HG02973 (cell line): Measurements from ENCODE around the gene RGS2.

Experiments used
- ATAC-seq: cut with Tn5 transposase; IDR thresholded peaks from one replicate; pipeline ENCODE4 v1.9.1; 2021; ENCODE audit warnings: moderate library complexity; ENCODE audit not compliant: unreplicated experiment

The RGS2 gene

DNA sequence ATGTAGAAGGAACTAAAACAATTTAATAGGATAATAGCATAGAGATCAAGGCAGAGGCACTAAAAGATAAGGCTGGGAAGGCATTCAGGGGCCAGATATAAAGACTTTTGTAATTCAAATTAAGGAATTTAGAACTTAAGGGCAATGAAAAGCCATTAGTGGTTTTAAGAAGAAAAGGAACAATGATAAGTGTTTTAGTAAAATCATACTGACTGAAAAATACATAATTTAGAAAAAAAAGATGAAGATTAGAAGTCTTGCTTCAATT lies 14.1 kb upstream of the RGS2 start:
- ATAC-seq, result no peak

DNA sequence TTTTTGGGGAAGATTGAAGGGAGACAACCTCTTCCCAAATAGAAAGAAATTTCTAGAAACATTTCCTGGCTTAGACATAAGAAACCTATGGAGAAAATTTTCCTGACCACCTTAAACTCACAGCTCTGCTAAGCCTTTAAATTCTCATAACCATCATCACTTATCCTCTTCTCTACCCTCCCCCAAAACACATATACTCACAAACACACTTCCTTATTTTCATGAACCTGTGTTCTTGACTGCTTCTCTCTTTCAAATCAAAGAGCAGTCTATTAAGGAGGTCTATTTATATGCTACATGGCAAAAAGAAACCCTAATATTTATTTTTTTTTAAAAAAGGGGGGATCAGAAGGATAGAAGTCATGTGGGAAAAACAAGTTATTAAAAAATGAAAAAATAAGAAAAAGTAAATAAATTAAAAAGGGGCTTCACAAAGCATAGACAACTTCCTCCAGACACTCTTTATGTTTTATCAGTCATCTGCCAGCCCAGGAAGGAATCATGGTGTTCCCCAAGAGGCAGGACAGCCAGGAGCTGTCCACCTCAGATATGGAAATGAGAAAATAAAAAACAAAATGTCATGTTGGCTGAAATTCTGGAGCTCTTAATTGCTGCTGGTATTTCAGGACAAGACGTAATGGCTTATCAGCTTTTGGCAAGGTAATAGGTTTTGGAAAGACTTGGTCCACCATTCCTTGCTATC lies 12.8 kb upstream of the RGS2 start:
- ATAC-seq, result no peak

DNA sequence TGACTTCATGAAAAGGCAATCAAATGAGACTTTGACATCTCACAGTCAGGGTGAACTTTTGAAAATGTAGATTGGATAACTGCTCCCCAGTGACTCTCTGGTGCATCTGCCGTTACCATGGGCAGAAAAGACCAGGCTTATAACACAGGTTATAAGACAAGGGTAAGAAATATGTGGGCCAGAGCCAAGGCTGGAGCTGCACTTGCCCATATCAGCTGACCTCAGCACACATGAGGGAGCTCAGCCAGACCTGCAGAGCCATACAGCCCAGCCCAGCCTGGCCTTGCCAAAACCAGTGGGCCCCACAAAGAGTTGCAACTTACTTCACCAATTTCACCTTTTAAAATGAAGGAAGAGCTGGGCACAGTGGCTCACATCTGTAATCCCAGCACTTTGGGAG lies 11.7 kb upstream of the RGS2 start:
- ATAC-seq, result no peak

DNA sequence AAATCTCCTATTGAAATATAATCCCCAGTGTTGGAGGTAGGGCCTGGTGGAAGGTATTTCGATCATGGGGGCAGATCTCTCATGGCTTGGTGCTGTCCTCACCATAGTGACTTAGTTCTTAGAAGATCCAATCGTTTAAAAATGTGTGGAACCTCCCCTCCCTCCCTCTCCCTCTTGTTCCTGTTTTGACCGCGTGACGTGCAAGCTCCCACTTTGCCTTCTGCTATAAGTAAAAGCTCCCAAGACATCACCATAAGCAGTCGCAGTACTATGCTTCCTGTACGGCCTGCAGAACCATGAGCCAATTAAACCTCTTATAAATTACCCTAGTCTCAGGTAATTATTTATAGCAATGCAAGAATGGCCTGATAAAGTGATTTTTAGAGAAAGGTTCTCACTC lies 10.9 kb upstream of the RGS2 start:
- ATAC-seq, result no peak

DNA sequence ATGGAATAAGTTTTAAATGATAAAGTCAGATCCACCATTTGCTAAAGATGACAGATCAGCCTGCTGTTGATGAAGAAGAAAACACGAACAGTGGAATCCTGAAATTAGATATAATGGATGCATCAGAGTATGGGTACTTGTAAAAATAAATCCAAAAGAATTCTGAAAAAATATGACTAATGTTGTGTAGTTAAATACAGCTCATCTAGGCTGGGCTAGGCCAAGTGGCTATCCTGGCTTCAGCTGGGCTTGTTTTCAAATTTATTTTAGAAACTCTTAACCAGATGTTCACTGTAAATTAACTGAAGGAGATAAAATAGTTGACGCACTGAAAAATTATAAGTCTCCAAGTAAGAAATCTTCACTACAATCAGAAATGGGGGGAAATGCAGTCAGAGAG lies 7.4 kb upstream of the RGS2 start:
- no peak for ATAC-seq

DNA sequence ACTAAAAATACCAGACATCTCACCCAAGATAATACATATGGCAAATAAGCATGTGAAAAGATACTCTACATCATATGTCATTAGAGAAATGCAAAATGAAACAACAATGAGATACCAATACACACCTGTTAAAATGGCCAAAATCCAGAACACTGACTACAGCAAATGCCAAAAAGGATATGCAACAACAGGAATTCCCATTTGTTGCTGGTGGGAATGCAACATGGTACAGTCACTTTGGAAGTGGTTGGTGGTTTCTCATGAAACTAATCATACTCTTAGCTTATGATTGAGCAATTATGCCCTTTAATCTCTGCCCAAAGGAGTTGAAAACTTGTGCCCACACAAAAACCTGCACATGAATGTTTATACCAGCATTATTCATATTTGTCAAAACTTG lies 6.4 kb upstream of the RGS2 start:
- no peak for ATAC-seq

DNA sequence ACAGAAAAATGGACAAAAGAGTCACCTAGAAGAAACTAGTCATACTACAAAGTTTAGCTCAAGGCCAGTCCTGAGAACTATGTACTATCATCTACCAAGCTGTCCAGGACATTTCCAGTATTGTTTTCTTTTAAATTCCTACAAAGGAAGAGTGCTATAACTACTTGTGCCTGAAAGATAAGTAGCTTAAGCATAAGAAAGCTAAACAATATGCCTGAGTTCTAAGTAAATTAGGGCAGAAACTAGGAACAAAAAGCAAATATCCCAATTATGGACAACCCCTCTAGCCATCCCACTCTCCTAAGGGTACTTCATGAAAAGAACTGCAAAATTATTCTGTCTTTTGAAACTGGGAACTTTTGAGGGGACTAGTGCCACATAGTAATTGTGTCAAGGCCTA lies 5.3 kb upstream of the RGS2 start:
- no peak for ATAC-seq

DNA sequence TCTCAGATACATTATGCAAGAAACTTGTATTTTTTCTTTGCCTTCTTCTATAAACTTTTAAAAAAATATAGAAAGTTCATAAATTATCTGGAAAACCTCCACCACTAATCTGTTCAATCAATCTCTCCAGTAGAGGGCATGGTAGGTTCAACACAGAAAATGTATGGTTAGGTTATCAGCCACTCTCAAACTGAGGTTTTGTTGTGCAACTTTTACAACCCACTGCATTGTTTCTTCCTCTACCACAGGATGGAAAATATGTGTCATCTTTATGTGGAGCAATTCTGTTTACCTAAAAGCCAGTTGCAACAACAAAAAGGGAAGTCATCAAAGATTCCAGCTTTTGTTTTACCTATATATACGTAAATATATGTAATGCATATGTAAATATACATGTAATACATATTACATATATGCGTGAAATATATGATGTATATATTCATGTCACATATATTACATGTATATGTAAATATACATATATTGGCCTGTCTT lies 3.0 kb upstream of the RGS2 start:
- peak; percentile 31 for ATAC-seq

DNA sequence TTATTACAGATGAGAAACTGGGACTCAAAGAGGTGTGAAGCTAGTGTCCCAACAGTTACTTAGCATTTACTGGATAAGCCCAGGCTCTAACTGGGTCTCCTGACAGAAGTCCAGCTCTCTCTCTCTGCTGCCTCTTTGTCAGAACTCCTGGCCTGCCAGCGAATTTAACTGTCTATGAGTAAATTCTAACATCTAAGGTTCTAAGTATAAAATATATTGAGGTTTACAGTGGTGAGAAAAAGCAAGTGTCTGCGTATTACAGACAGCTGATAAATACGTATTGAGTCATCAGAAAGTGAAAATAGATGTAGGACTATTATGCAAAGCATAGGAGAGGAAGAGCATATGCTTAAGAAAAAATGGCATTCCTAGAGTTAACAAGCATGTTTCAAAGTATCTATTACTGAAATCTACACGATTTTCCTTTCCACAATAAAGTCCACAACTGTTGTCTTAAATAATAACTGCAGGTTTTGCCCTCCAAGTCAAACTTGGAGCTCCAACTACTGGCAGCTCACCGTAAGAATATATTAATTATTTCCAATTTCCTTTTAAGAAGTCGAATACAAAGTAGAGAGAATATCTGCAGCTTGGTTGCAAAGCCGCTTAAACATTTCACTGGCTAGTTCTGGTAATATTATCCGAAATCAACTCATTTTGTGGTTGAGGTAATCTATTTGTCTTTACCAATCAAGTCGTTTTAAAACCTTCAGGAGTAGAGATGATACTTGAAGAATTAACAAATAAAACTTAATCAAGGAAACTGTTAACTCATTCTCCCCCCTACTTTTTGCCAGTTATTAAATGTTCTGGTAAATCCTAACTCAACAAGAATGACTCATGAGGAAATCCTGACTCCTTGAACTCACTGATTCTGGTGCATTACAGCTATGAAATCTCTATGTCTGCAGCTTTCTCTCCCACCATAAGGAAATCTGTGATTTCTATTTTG lies 1.4 kb upstream of the RGS2 start:
- ATAC-seq, result peak; percentile 48

DNA sequence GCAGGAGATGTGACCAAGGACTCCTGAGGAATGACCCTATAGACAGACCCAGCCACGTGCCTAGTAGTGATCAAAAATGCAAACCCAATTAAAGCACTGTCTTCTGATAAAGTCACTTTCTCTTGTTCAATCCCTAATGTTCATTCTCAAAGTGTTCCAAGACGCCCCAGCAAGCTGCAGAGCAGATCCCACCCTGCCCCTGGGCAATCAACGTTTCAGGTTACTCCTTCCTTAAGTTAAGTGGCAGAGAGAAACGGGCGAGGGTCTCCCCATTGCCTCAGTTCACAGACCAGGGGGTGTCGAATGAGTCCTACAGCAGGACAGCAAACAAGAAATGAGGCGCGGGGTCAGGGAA lies 699 bp upstream of the RGS2 start:
- no peak for ATAC-seq

DNA sequence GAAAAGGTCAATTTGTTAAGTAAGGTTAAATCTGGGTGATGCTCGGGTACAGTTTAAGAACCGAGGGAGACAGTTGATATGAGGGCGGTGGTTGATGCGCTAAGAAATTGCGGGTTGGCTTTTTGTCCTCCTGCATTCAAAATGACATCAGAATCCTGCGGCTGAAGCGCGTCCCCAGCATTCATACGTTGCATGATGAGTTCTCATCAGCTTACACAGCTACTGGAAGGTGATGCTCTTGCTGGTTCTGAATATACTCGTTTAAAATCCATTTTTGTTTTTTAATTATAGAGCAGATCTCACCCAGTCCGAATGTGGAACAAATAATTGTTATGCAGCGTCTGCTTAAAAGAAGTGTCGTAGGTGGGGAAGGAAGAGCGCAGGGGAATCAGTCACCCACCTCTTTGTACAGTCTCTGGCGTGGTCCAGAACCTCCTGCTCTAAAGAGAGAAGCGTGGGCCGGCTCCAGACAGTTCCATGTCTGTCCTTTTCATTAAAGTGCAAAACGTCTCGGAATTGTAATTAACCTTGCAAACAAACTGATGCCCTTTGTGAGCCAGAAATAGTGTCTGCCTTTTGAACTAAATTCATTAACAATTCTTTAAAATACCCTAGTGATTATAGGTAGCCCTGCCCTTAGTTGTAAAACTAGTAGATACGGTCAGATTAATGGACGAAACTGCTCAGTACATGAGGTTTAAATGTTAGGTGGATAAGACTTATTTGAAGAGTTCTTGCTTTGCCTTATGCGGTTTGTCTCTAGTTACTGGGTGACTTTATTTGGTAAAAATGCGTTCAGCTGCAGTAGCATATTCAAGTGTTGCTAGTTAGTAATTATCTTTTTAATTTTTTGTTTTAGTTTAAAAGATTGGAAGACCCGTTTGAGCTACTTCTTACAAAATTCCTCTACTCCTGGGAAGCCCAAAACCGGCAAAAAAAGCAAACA lies 741 bp downstream of the RGS2 start:
- no peak for ATAC-seq

DNA sequence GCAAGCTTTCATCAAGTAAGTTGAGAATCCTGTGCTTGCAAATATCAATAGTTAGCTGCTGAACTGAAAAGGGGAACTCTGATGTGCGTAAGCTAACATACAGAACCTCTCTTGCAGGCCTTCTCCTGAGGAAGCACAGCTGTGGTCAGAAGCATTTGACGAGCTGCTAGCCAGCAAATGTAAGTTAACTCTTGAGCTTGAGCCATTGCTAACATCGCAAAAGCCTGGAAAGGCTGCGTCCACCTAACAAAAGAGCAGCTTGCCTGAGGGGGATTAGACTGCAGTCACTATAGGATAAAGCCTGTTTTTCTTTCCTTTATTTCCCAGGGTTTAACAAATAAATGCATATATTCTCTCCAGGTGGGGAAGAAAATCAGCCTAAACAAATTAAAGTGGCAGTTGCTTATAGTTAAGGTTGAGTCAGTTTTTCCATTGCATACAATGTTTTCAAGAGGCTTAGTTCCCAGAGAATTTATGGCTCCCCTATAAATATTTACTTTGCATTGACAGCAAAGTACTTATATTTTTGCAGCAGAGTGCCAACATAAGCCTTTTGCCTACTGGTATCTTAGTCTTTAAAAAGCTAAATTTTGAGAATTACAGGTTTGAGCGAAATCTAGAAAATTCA lies 1.5 kb downstream of the RGS2 start:
- peak; percentile 39 for ATAC-seq

DNA sequence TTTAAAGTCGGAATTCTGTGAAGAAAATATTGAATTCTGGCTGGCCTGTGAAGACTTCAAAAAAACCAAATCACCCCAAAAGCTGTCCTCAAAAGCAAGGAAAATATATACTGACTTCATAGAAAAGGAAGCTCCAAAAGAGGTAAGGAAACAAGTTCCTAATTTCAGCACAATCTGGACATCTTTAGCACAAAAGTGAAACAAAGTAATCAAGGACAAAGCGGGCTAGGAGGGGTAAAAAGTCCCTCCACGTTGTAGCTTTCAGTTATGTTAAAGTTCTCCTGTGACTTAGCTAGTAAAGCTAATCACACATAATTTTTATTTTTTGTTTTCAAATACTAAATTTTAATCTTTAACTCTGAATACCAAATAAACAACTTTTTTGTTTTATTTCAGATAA lies 2.2 kb downstream of the RGS2 start:
- no peak for ATAC-seq

DNA sequence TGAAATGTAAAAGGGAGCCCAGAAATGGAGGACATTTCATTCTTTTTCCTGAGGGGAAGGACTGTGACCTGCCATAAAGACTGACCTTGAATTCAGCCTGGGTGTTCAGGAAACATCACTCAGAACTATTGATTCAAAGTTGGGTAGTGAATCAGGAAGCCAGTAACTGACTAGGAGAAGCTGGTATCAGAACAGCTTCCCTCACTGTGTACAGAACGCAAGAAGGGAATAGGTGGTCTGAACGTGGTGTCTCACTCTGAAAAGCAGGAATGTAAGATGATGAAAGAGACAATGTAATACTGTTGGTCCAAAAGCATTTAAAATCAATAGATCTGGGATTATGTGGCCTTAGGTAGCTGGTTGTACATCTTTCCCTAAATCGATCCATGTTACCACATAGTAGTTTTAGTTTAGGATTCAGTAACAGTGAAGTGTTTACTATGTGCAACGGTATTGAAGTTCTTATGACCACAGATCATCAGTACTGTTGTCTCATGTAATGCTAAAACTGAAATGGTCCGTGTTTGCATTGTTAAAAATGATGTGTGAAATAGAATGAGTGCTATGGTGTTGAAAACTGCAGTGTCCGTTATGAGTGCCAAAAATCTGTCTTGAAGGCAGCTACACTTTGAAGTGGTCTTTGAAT lies 2.9 kb downstream of the RGS2 start:
- ATAC-seq, result no peak

DNA sequence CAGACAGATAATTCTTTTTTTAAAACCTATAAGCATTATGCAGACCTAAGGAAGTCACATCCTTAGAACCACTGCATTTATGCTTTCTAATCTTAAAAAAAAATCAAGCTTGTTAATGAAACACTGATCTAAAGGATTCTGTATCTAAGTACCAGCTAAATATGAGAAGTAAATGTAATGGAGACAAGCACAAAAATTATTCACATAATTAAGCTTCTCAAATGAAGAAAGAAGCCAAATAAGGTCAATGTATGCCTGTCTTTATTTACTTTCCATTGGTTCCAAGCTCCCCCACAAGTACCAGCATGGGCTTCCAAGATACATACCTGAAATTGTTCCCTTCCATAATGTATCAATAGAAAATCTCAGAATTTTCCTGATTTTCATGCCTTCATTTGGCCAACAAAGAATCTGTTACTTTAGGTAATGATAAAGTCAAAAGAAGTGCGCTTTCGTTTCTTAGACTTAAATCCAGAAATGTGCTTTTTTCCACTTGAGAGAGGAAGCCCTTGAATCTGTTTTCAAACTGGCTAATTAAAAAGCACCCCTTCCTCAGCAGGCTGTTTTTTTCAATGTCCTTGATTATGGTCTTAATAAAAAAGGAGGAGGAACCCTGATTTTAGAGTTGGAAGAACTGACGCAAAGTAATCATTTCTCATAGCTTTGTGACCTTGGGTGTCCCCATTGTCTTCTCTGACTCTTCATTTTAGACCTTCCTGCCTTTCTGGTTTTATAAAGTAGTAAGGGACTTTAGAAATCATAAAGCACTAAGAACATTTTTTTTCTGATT lies 3.8 kb downstream of the RGS2 start:
- no peak for ATAC-seq

DNA sequence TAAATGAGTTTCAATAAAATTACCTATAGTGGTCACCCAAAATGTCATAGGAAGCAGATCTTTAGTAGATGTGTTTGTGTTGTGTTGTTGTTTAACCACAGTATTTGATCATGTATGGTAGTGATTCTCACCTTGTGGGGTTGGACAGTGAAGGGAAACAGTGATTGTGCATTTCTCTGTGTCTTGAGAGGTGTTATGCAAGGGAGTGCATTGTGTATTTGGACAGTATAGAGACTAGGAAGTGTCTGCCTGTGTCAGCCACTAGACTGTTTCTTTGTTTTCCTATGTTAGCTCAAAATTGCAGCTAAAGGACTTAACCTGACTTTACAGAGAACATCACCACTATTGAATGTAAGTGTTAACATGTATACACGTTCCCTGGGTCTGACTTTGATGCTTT lies 6.0 kb downstream of the RGS2 start:
- ATAC-seq, result no peak

DNA sequence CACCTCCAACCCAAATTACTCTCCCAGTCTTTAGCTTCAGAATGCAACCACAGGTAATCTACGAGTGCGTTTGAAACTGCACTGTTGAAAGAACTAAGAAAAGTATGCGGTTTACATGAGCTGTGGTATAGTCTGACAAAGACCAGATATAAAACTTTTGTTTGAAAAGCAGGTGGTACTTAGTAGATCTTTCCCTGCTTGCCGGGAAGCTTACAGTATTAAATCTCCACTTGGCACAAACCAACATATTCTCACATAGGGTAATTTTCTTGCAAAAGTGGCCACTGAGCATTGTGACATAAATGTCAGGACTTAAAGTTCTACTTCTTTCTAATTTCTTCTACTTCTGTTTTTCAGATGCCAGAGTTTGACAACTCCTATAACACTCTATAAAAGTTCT lies 8.4 kb downstream of the RGS2 start:
- no peak for ATAC-seq

DNA sequence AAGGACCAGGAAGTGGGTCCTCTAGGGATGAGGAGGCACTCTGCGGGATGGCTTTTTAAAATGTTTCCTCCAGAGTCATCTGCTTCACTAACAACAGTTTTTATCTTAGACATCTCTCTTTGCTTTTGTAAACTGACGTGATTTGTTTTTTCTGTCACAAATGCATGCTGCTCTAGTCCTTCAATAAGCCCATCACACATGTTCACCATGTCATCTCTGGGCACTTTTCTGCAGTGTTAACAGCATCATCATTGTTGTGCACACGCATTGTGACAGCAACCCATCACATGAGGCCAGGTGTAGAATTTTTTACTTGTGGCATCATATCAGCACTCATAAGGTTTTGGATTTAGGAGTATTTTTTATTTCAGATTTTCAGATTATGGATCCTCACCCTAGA lies 12.5 kb downstream of the RGS2 start:
- ATAC-seq, result no peak

DNA sequence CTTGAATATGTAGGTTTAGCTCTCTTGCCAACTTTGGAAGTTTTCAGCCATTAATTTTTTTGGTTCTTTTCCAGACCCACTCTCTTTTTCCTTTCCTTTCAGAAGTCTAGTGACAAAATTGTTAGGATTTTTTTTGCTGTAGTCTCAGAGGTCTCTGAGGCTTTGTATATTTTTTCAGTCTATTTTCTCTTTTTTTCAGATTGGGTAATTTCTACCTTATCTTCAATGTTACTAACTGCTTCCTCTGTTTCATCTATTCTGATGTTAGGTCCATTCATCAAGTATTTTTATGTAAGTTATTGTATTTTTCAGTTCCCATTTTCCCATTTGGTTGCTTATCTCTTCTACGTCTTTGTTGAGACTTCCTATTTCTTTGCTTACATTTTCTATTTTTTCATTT lies 15.7 kb downstream of the RGS2 start:
- no peak for ATAC-seq
